T-helper 17 cell (primary cell): Measurements from ENCODE around the gene HEXIM1. TPM values are rescaled to one million over a fixed set of nuclear protein-coding genes. Genes with fewer than 3 reads are reported as not detected.

Experiments
- ATAC-seq: fragments of 150-1000 bp; cut with Tn5 transposase; 2 replicates; pipeline ENCODE4 v1.10.0; 2021; ENCODE audit warnings: mild to moderate bottlenecking, moderate library complexity
- DNase-seq, 3 donors: peaks; one replicate each; pipeline versions ENCODE4 v3.0.0 to v3.0.0-alpha.2; 2020 to 2021
- H3K9me3 ChIP-seq: one replicate; pipeline ENCODE4 v1.7.0; 2013; ENCODE audit warnings: low read length, mild to moderate bottlenecking; ENCODE audit not compliant: control insufficient read depth, poor library complexity, severe bottlenecking
- H3K27ac Mint-ChIP-seq: one replicate; pipeline ENCODE4 v1.8.0; 2022; ENCODE audit warnings: mild to moderate bottlenecking, moderate library complexity, mixed read lengths
- H3K27me3 Mint-ChIP-seq: one replicate; pipeline ENCODE4 v1.8.0; 2022; ENCODE audit warnings: mixed read lengths
- H3K36me3 Mint-ChIP-seq: one replicate; pipeline ENCODE4 v1.8.0; 2022; ENCODE audit warnings: low read depth, mixed read lengths
- H3K4me1 Mint-ChIP-seq: one replicate; pipeline ENCODE4 v1.8.0; 2022; ENCODE audit warnings: mild to moderate bottlenecking, mixed read lengths
- H3K4me3 Mint-ChIP-seq: one replicate; pipeline ENCODE4 v1.8.0; 2022; ENCODE audit warnings: mild to moderate bottlenecking, moderate library complexity, mixed read lengths
- total RNA-seq, 4 donors: library from RNA in 2 of 4; stranded (reverse) in 2 of 4; gene quantifications; one replicate each; pipeline ENCODE4 v1.2.3 and lab custom pipeline; 2022 to 2026

The HEXIM1 gene
- total RNA-seq, 2 donors from 2014 or later: 52.4 to 71.8 TPM

- H3K9me3 ChIP-seq: no peaks in the 10 kb centered on the region
- H3K27ac Mint-ChIP-seq: no peak overlapping the region
- H3K27me3 Mint-ChIP-seq: no peaks in the 10 kb centered on the region
- H3K36me3 Mint-ChIP-seq: peaks cover 2% of the 10 kb centered on the region
- H3K4me3 Mint-ChIP-seq: no peak overlapping the region
- H3K4me1 Mint-ChIP-seq: no peaks in the 10 kb centered on the region
- ATAC-seq (no peak), DNase-seq (no peak)
Measured at GRCh38 chr17:45108051-45108450, 40.2 kb upstream of the HEXIM1 start.

DNA sequence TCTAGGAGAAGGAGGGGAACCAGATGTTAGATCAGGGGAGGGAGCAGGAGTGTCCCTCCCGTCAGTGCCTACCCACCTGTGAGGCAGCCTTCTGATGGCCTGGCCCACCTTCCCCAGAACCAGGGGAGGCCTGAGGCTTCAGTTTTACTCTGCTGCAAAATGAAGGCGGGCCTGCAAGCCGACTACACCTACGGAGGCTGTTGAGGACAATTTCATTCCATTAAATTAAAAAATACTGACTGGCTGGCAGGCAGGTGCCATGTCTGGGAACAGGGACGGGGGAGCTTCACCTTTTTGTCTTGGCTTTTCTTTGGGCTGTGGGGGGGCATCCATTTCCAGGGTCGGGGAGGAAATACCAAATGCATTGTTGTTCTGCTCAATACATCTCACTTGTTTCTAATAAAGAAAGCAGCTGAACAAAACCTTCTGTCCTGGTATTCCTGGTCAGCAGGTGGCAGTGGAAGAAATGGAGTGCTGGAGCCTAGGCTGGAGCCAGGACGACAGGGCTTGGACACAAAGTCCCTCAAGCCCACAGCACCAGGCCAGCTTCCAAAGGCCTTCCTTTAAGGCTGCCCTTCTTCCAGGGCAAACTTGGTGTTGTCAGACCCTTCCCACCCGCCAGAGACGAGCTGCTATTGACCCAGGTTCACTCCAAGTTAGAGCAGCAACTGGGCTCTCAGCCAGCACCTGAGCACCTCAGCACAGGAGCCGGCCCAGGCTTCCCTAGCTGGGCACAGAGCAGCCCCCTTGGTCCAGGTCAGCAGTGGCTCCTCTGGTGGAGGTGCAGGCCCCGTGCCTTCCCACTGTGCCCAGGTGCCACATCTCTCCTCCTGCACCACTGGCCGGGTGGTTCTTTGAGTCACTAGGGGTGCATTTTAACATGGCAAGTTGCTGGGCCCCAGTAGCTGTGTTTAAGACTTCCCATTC lies 39.4 kb upstream of the HEXIM1 start:
- H3K4me3 Mint-ChIP-seq: no peak overlapping the region
- no peak for ATAC-seq

GRCh38 chr17:45110676-45111611 lies 37.3 kb upstream of the HEXIM1 start:
- H3K36me3 Mint-ChIP-seq: no peaks in the 10 kb centered on the region
- H3K4me3 Mint-ChIP-seq: no peak overlapping the region
- H3K27ac Mint-ChIP-seq: peak overlapping the region; percentile 19
- DNase-seq: no peak
- no peaks in the 10 kb centered on the region for H3K9me3 ChIP-seq
- H3K4me1 Mint-ChIP-seq: peaks cover 3% of the 10 kb centered on the region
- H3K27me3 Mint-ChIP-seq: peaks cover 4% of the 10 kb centered on the region
- ATAC-seq: no peak

More for the DNA sequence above, 39.4 kb upstream of the HEXIM1 start:
- no peaks in the 10 kb centered on the region for H3K27me3 Mint-ChIP-seq
- no peaks in the 10 kb centered on the region for H3K4me1 Mint-ChIP-seq
- no peaks in the 10 kb centered on the region for H3K36me3 Mint-ChIP-seq
- no peak for DNase-seq
- H3K9me3 ChIP-seq: no peaks in the 10 kb centered on the region
- H3K27ac Mint-ChIP-seq: peak overlapping the region; percentile 41

DNA sequence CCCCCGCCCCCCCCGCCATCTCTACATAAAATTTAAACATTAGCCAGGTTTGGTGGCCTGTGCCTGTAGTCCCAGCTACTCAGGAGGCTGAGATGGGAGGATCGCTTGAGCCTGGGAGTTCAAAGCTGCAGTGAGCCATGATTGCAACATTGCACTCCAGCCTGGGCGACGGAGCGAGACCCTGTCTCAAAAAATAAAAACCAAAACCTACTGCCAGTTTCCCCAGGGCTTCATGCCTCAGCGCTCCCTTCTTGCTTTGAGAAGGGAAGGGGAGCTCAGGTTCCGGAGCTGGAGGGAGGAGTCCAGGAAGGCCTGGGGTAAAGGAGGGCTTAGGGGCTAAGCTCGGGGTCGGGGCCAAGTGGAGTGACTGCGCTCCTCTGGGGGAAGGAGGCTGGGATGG lies 36.4 kb upstream of the HEXIM1 start:
- no peak overlapping the region for H3K27ac Mint-ChIP-seq
- ATAC-seq (no peak), DNase-seq (no peak)
- H3K4me3 Mint-ChIP-seq: no peak overlapping the region
- no peaks in the 10 kb centered on the region for H3K36me3 Mint-ChIP-seq
- peaks cover 7% of the 10 kb centered on the region for H3K27me3 Mint-ChIP-seq
- no peaks in the 10 kb centered on the region for H3K9me3 ChIP-seq
- H3K4me1 Mint-ChIP-seq: peaks cover 3% of the 10 kb centered on the region

DNA sequence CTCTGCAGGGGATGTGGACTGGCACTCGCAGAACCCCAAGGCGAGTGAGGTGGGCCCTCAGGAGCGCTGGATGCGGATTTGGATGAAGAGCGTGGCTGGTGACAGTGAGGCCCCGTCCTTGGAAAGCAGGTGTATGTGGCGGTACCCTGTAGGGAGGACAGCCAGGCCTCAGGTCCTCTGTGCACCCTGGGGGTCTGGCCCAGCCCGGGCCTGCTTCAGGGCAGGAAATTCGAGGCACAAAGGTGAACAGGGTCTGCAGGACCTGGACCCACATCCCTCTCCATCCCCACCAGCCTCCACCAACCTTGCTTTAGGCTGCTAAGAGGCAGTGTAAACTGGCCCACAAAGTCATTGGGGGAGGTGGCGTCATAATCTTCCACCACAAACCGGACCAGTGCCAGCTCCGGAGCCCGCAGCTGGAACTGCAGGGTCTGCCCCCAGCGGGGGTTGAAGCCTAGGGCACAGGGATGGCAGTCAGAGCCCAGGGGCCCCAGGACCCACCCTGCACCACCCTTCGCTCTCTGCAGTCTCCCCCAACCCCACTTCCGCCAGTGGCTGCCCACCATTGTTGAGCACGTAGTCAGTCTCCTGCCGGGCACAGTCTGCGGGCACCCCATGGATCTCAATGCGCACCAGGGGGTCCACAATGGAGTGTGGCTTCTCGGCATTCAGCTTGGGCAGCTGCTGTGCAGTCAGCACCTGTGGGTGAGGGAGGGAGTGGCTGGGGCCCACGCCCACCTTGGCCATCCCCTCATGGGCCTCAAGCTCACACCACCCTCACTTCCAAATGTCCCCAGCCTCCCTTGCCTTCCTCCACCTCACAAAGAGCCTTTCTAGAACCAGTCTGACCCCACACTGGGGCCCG lies 35.5 kb upstream of the HEXIM1 start:
- peaks cover 3% of the 10 kb centered on the region for H3K4me1 Mint-ChIP-seq
- no peak overlapping the region for H3K4me3 Mint-ChIP-seq
- H3K27ac Mint-ChIP-seq: no peak overlapping the region
- ATAC-seq: no peak
- H3K27me3 Mint-ChIP-seq: peaks cover 7% of the 10 kb centered on the region
- no peaks in the 10 kb centered on the region for H3K9me3 ChIP-seq
- no peaks in the 10 kb centered on the region for H3K36me3 Mint-ChIP-seq
- DNase-seq: no peak

GRCh38 chr17:45113424-45113754 lies 34.9 kb upstream of the HEXIM1 start:
- no peak for ATAC-seq
- Mint-ChIP-seq H3K4me3 (no peak overlapping the region), H3K36me3 (no peaks in the 10 kb centered on the region), H3K27me3 (peaks cover 7% of the 10 kb centered on the region), H3K27ac (no peak overlapping the region), H3K4me1 (peaks cover 3% of the 10 kb centered on the region)
- no peaks in the 10 kb centered on the region for H3K9me3 ChIP-seq
- DNase-seq: no peak

- DNase-seq (no peak), ATAC-seq (no peak)
- H3K27ac Mint-ChIP-seq: peak overlapping the region; percentile 8
- peaks cover 7% of the 10 kb centered on the region for H3K27me3 Mint-ChIP-seq
- no peaks in the 10 kb centered on the region for H3K9me3 ChIP-seq
- no peaks in the 10 kb centered on the region for H3K36me3 Mint-ChIP-seq
- peaks cover 3% of the 10 kb centered on the region for H3K4me1 Mint-ChIP-seq
- no peak overlapping the region for H3K4me3 Mint-ChIP-seq
Measured at GRCh38 chr17:45114117-45114932, 34.0 kb upstream of the HEXIM1 start.

DNA sequence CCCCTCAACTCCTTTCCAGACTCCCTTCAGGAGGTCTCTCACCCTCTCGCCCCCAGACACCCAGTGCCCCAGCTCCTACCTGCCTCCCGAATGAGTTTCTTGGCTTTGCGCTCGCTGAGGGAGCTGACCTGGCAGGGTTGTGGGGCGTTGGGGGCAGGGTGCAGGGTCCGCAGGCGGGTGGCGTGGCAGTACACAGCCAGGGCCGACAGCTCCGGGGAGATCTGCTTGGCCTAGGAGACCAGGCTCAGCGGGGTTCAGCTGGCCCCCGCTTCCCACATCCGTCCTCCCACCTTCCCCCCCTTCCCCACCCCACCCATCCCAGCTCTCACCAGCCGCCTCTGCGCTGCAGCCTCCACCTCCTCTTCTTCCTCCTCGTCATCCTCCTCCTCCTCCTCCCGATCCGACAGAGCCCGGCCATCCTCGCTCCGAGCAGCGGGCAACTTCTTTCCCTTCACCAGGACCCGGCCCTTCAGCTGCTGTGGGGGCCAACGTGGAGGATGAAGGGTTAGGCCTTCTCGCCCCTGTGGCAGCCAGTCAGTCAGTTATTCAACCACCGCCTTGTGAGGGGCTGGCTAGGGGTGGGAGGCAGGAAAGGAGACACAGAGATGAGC lies 33.2 kb upstream of the HEXIM1 start:
- DNase-seq: no peak
- ATAC-seq: no peak
- Mint-ChIP-seq H3K27ac (no peak overlapping the region), H3K27me3 (peaks cover 7% of the 10 kb centered on the region), H3K4me1 (peaks cover 3% of the 10 kb centered on the region), H3K36me3 (no peaks in the 10 kb centered on the region), H3K4me3 (no peak overlapping the region)
- no peaks in the 10 kb centered on the region for H3K9me3 ChIP-seq

DNA sequence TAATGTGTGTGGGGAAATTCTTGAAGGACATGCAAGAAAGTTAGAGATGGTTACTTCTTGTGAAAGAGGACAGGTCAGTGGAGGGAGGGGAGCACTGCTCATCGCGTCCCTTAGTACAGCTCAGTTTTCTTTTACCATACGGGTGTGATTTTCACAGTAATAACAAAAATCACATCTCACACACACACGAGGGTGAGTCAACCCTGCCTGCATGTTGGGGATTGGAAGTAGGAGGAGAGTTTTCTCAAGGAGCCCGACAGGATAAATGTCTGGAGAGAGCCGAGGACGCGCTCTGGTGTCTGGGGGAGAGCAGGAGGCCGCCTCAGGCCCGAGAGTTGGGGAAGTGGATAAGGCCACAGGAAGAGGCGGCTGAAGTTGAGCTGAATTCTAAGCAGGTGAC lies 32.4 kb upstream of the HEXIM1 start:
- peaks cover 3% of the 10 kb centered on the region for H3K4me1 Mint-ChIP-seq
- H3K4me3 Mint-ChIP-seq: no peak overlapping the region
- H3K27ac Mint-ChIP-seq: peak overlapping the region; percentile 79
- no peaks in the 10 kb centered on the region for H3K36me3 Mint-ChIP-seq
- no peaks in the 10 kb centered on the region for H3K9me3 ChIP-seq
- H3K27me3 Mint-ChIP-seq: peaks cover 7% of the 10 kb centered on the region
- ATAC-seq (no peak), DNase-seq (no peak)

DNA sequence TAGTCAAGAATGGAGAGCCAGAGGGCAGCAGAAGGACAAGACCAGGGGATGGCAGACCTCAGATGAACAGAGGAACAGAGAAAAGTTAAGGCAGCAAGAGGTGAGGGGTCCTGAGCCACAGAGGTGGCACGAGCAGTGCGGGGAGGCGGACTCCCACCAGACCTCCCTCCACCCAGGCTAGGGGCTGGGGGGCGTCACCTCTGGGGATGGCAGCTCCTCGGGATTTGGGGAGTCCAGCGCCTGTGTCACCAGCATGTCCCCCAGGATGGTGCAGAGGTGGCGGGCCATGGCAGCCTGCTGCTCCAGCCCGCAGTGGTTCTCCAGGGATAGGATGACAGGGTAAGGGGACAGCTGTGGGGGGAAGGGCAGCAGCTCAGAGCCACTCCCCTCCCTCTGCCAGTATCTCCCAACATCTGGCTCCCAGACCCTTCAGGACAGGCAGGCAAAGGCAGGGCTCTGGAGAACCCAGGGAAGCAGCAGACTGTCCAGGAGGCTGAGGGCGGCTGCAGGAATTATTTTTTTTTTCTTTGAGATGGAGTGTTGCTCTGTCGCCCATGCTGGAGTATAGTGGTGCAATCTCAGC lies 31.8 kb upstream of the HEXIM1 start:
- H3K9me3 ChIP-seq: no peaks in the 10 kb centered on the region
- H3K27me3 Mint-ChIP-seq: peaks cover 9% of the 10 kb centered on the region
- H3K27ac Mint-ChIP-seq: peak overlapping the region; percentile 79
- no peak for DNase-seq
- no peak for ATAC-seq
- H3K4me3 Mint-ChIP-seq: no peak overlapping the region
- H3K4me1 Mint-ChIP-seq: peaks cover 3% of the 10 kb centered on the region
- H3K36me3 Mint-ChIP-seq: no peaks in the 10 kb centered on the region

- Mint-ChIP-seq H3K4me3 (no peak overlapping the region), H3K4me1 (peaks cover 3% of the 10 kb centered on the region)
- ATAC-seq: no peak
Measured at GRCh38 chr17:45117334-45117733, 30.9 kb upstream of the HEXIM1 start.

More at GRCh38 chr17:45117334-45117733, 30.9 kb upstream of the HEXIM1 start:
- peaks cover 16% of the 10 kb centered on the region for H3K27me3 Mint-ChIP-seq
- no peaks in the 10 kb centered on the region for H3K36me3 Mint-ChIP-seq
- no peak for DNase-seq
- no peak overlapping the region for H3K27ac Mint-ChIP-seq
- no peaks in the 10 kb centered on the region for H3K9me3 ChIP-seq
